Nephron progenitor cell (in vitro differentiated cells): ENCODE results near the gene ERBB4.

Source experiments
- DNase-seq: peaks from one replicate; pipeline ENCODE4 v3.0.0; 2021
- H3K27ac Mint-ChIP-seq: 2 replicates; pipeline ENCODE4 v1.8.0; 2021; ENCODE audit warnings: mild to moderate bottlenecking, moderate library complexity, mixed read lengths
- H3K27me3 Mint-ChIP-seq: 2 replicates; pipeline ENCODE4 v1.8.0; 2021; ENCODE audit warnings: mild to moderate bottlenecking, low read depth, mixed read lengths; ENCODE audit not compliant: poor library complexity
- H3K36me3 Mint-ChIP-seq: 2 replicates; pipeline ENCODE4 v1.8.0; 2021; ENCODE audit warnings: low read depth, mixed read lengths
- H3K4me1 Mint-ChIP-seq: 2 replicates; pipeline ENCODE4 v1.8.0; 2021; ENCODE audit warnings: mixed read lengths
- H3K4me3 Mint-ChIP-seq: 2 replicates; pipeline ENCODE4 v1.8.0; 2021; ENCODE audit warnings: mild to moderate bottlenecking, moderate library complexity, mixed read lengths
- H3K9me3 Mint-ChIP-seq: 2 replicates; pipeline ENCODE4 v1.8.0; 2021; ENCODE audit warnings: mild to moderate bottlenecking, moderate library complexity, mixed read lengths
- CTCF ChIP-seq: fragments of 200-600 bp; sonication (generic); IDR thresholded peaks from 2 replicates; pipeline ENCODE4 v1.5.0; 2021; ENCODE audit warnings: antibody characterized with exemption

The ERBB4 gene

GRCh38 chr2:211948932-211949331 is 589.7 kb downstream of the ERBB4 start:
- DNase-seq = no peak
- no peak for TF ChIP-seq CTCF
- no peak overlapping the region for H3K4me3 Mint-ChIP-seq
- peaks cover 3% of the 10 kb centered on the region for H3K9me3 Mint-ChIP-seq
- H3K27me3 Mint-ChIP-seq = no peaks in the 10 kb centered on the region
- H3K36me3 Mint-ChIP-seq = no peaks in the 10 kb centered on the region
- peak overlapping the region; percentile 0 for H3K27ac Mint-ChIP-seq
- H3K4me1 Mint-ChIP-seq = no peaks in the 10 kb centered on the region

- H3K4me3 Mint-ChIP-seq = no peak overlapping the region
These were observed 591.6 kb downstream of the ERBB4 start for GRCh38 chr2:211946960-211947359.

GRCh38 chr2:211944572-211944971 is 594.0 kb downstream of the ERBB4 start:
- Mint-ChIP-seq H3K9me3 (no peaks in the 10 kb centered on the region), H3K27me3 (peaks cover 13% of the 10 kb centered on the region), H3K27ac (no peak overlapping the region), H3K4me3 (no peak overlapping the region), H3K4me1 (no peaks in the 10 kb centered on the region), H3K36me3 (no peaks in the 10 kb centered on the region)
- DNase-seq = no peak
- TF ChIP-seq CTCF = no peak

More at GRCh38 chr2:211946960-211947359, 591.6 kb downstream of the ERBB4 start:
- H3K27me3 Mint-ChIP-seq = no peaks in the 10 kb centered on the region
- H3K9me3 Mint-ChIP-seq = peaks cover 3% of the 10 kb centered on the region
- no peak for DNase-seq
- H3K4me1 Mint-ChIP-seq = no peaks in the 10 kb centered on the region
- H3K27ac Mint-ChIP-seq = no peak overlapping the region
- no peak for TF ChIP-seq CTCF
- no peaks in the 10 kb centered on the region for H3K36me3 Mint-ChIP-seq

- no peaks in the 10 kb centered on the region for H3K9me3 Mint-ChIP-seq
- no peaks in the 10 kb centered on the region for H3K4me1 Mint-ChIP-seq
- peaks cover 13% of the 10 kb centered on the region for H3K27me3 Mint-ChIP-seq
- no peak overlapping the region for H3K4me3 Mint-ChIP-seq
- H3K27ac Mint-ChIP-seq = no peak overlapping the region
- TF ChIP-seq CTCF = no peak
- no peak for DNase-seq
- H3K36me3 Mint-ChIP-seq = no peaks in the 10 kb centered on the region
These were observed 596.4 kb downstream of the ERBB4 start for GRCh38 chr2:211942153-211942552.

GRCh38 chr2:211941216-211941747 is 597.3 kb downstream of the ERBB4 start:
- H3K36me3 Mint-ChIP-seq = no peaks in the 10 kb centered on the region
- no peak overlapping the region for H3K27ac Mint-ChIP-seq
- no peak for TF ChIP-seq CTCF
- peaks cover 13% of the 10 kb centered on the region for H3K27me3 Mint-ChIP-seq
- H3K4me3 Mint-ChIP-seq = no peak overlapping the region
- H3K9me3 Mint-ChIP-seq = no peaks in the 10 kb centered on the region
- DNase-seq = no peak
- H3K4me1 Mint-ChIP-seq = no peaks in the 10 kb centered on the region

- no peak for TF ChIP-seq CTCF
- Mint-ChIP-seq H3K36me3 (no peaks in the 10 kb centered on the region), H3K27ac (no peak overlapping the region)
These were observed 599.4 kb downstream of the ERBB4 start for GRCh38 chr2:211939177-211939576.

More at GRCh38 chr2:211939177-211939576, 599.4 kb downstream of the ERBB4 start:
- H3K9me3 Mint-ChIP-seq = no peaks in the 10 kb centered on the region
- no peak overlapping the region for H3K4me3 Mint-ChIP-seq
- no peak for DNase-seq
- no peaks in the 10 kb centered on the region for H3K4me1 Mint-ChIP-seq
- H3K27me3 Mint-ChIP-seq = peaks cover 13% of the 10 kb centered on the region
